Fibroblast of villous mesenchyme (primary cell): ENCODE measurements around the gene CDC20B. TPM values are rescaled to one million over a fixed set of nuclear protein-coding genes. Genes with fewer than 3 reads are reported as not detected.

Experiments
- DNase-seq: peaks from one replicate; pipeline ENCODE4 v3.0.0-alpha.2; 2010; ENCODE audit warnings: low read depth
- H3K4me3 ChIP-seq: 2 replicates; pipeline ENCODE4 v1.5.1; 2011; ENCODE audit warnings: low read depth, mild to moderate bottlenecking, low read length
- CTCF ChIP-seq: IDR thresholded peaks from 2 replicates; pipeline ENCODE4 v1.5.1; 2012; ENCODE audit warnings: low read depth, mild to moderate bottlenecking, low read length; ENCODE audit not compliant: insufficient read depth
- total RNA-seq: library from RNA; depleted of rRNA; stranded (reverse); fragments of >200 nt; gene quantifications from 2 replicates; pipeline ENCODE4 v1.2.3, GENCODE V29; 2012

CDC20B gene
- total RNA-seq, 1 donor: not detected

GRCh38 chr5:55177078-55177477 lies 4.1 kb upstream of the CDC20B start:
- TF ChIP-seq CTCF: no peak
- no peak overlapping the region for H3K4me3 ChIP-seq
- no peak for DNase-seq

- TF ChIP-seq CTCF: no peak
- H3K4me3 ChIP-seq: peak overlapping the region; percentile 40
- DNase-seq: peak; percentile 24
Observed at GRCh38 chr5:55176176-55176818, 3.3 kb upstream of the CDC20B start.

GRCh38 chr5:55175781-55176175 lies 2.8 kb upstream of the CDC20B start:
- no peak for TF ChIP-seq CTCF
- peak overlapping the region; percentile 40 for H3K4me3 ChIP-seq
- DNase-seq: no peak

- no peak for TF ChIP-seq CTCF
- H3K4me3 ChIP-seq: peak overlapping the region; percentile 58
- no peak for DNase-seq
Observed at GRCh38 chr5:55173687-55174230, 782 bp upstream of the CDC20B start.

- peak; percentile 84 for DNase-seq
- H3K4me3 ChIP-seq: peak overlapping the region; percentile 64
- TF ChIP-seq CTCF: peak; percentile 79
Observed at GRCh38 chr5:55172051-55172899, 702 bp downstream of the CDC20B start.

GRCh38 chr5:55171471-55171870 lies 1.5 kb downstream of the CDC20B start:
- DNase-seq: no peak
- no peak overlapping the region for H3K4me3 ChIP-seq

More at GRCh38 chr5:55171471-55171870, 1.5 kb downstream of the CDC20B start:
- TF ChIP-seq CTCF: no peak
